Nasal cavity respiratory epithelium epithelial cell of viscerocranial mucosa (primary cell): ENCODE data around the gene GIMAP2. TPM values are rescaled to one million over a fixed set of nuclear protein-coding genes. Genes with fewer than 3 reads are reported as not detected.

Source experiments
- total RNA-seq: library from RNA; depleted of rRNA; stranded (reverse); fragments of >200 nt; gene quantifications from 2 replicates; pipeline ENCODE4 v1.2.3, GENCODE V29; 2014

GIMAP2 gene
- 0.21 TPM in 1 of 2 replicates, not detected in the other for total RNA-seq

GRCh38 chr7:150685219-150686029 lies at the start of gene GIMAP2:
TSS of gene GIMAP2 (plus strand) at chr7:150685706. CDS start at chr7:150687060, 1,354 bp downstream.

GRCh38 chr7:150716368-150716767 lies 30.9 kb downstream of the GIMAP2 start, which contains the start of gene GIMAP1:
TSS of gene GIMAP1 (plus strand) at chr7:150716613. CDS start at chr7:150719048, 2,435 bp downstream.

DNA sequence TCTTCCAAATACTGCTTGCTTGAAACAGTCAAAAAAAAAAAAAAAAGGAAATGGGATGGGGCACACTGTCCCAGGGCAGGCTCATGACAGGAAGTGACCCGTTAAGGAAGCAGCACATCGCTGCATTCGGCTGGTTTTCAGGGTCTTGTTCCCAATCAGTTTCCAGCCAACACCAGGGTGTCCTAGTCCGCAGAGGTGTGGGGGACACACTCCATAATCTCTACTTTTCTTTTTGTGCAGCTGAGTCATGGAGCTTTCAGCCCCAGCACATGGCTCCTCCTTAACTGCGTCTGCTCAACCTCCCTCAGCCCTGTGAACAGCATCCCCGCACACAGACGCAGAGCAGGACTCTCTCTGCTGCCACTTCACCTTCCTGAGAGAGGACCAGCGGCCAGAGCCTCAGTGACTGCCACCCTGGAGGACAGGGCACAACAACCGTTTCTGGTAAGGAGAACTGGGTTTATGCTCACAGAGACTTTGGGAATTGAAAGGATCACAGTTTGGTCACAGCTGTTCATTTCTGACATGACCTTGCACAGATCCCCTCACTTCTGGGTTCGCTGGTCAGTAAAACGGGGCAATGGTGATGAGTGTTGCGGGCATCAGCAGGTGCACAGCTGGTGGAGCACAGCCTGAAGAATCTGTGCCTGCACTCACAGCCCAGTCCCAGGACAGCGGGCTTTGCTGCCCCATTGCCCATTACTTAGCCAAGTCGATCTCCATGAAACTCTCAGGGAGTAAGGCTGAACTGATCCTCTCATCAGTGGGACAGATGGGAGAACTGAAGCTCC lies 52.0 kb downstream of the GIMAP2 start, which contains the start of gene GIMAP5:
GIMAP5 (plus strand) TSS at position 154 of the 791 bp plus-strand sequence. CDS start 3,467 bp downstream, outside the sequence.

Other genes starting within 250 kb of the GIMAP2 start
- not detected in 2 replicates for gene GIMAP8, start 235.1 kb upstream of the GIMAP2 start, total RNA-seq
- gene GIMAP7, start 170.8 kb upstream of the GIMAP2 start, total RNA-seq = not detected in 2 replicates
- not detected in 2 replicates for gene GIMAP4, start 118.3 kb upstream of the GIMAP2 start, total RNA-seq
- under 0.01 TPM in 1 of 2 replicates, not detected in the other for gene GIMAP6, start 53.3 kb upstream of the GIMAP2 start, total RNA-seq
- gene GIMAP1, start 30.9 kb downstream of the GIMAP2 start, total RNA-seq = not detected in 2 replicates
- not detected in 2 replicates for gene GIMAP5, start 51.7 kb downstream of the GIMAP2 start, total RNA-seq
- gene TMEM176B, start 114.7 kb downstream of the GIMAP2 start, total RNA-seq = not detected in 2 replicates
- not detected in 2 replicates for gene TMEM176A, start 115.1 kb downstream of the GIMAP2 start, total RNA-seq
- 0.34 TPM in 1 of 2 replicates, not detected in the other for gene AOC1, start 166.8 kb downstream of the GIMAP2 start, total RNA-seq